ENCODE data around the gene CCSER2.

Gene CCSER2

GRCh38 chr10:84352251-84352842 lies 24.0 kb downstream of the CCSER2 start:
- Histone ChIP-seq H3K4me3 (ENCODE audit: low read depth in 1 of 2, low read length in 2 of 2) (no peak overlapping the region), H3K36me3 (ENCODE audit: insufficient read depth, low read length) (no peaks in the 10 kb centered on the region), H3K9ac (ENCODE audit: low read length) (no peak overlapping the region), H3K4me1 (ENCODE audit: insufficient read depth, low read length) (peaks cover 7% of the 10 kb centered on the region), H3K9me3 (ENCODE audit: low read length) (no peaks in the 10 kb centered on the region), H3K27me3 (ENCODE audit: control insufficient read depth in 1 of 2, insufficient read depth in 2 of 2, low read length in 2 of 2) (no peaks in the 10 kb centered on the region), H3K27ac (ENCODE audit: low read depth, low read length) (no peak overlapping the region)

GRCh38 chr10:84353052-84353803 lies 24.8 kb downstream of the CCSER2 start:
- H3K4me3 ChIP-seq (ENCODE audit: low read depth in 1 of 2, low read length in 2 of 2): no peak overlapping the region
- H3K9me3 ChIP-seq (ENCODE audit: low read length): no peaks in the 10 kb centered on the region
- no peaks in the 10 kb centered on the region for H3K36me3 ChIP-seq (ENCODE audit: insufficient read depth, low read length)
- no peak overlapping the region for H3K9ac ChIP-seq (ENCODE audit: low read length)
- peaks cover 14% of the 10 kb centered on the region for H3K4me1 ChIP-seq (ENCODE audit: insufficient read depth, low read length)
- H3K27ac ChIP-seq (ENCODE audit: low read depth, low read length): no peak overlapping the region
- H3K27me3 ChIP-seq (ENCODE audit: control insufficient read depth in 1 of 2, insufficient read depth in 2 of 2, low read length in 2 of 2): no peaks in the 10 kb centered on the region

GRCh38 chr10:84354623-84355022 lies 26.2 kb downstream of the CCSER2 start:
- Histone ChIP-seq H3K27ac (ENCODE audit: low read depth, low read length) (no peak overlapping the region), H3K9ac (ENCODE audit: low read length) (no peak overlapping the region), H3K27me3 (ENCODE audit: control insufficient read depth in 1 of 2, insufficient read depth in 2 of 2, low read length in 2 of 2) (no peaks in the 10 kb centered on the region), H3K36me3 (ENCODE audit: insufficient read depth, low read length) (no peaks in the 10 kb centered on the region), H3K4me3 (ENCODE audit: low read depth in 1 of 2, low read length in 2 of 2) (no peak overlapping the region), H3K4me1 (ENCODE audit: insufficient read depth, low read length) (peaks cover 21% of the 10 kb centered on the region), H3K9me3 (ENCODE audit: low read length) (no peaks in the 10 kb centered on the region)

- Histone ChIP-seq H3K36me3 (ENCODE audit: insufficient read depth, low read length) (no peaks in the 10 kb centered on the region), H3K9ac (ENCODE audit: low read length) (no peak overlapping the region), H3K27ac (ENCODE audit: low read depth, low read length) (no peak overlapping the region), H3K4me1 (ENCODE audit: insufficient read depth, low read length) (peaks cover 26% of the 10 kb centered on the region), H3K9me3 (ENCODE audit: low read length) (no peaks in the 10 kb centered on the region), H3K27me3 (ENCODE audit: control insufficient read depth in 1 of 2, insufficient read depth in 2 of 2, low read length in 2 of 2) (no peaks in the 10 kb centered on the region), H3K4me3 (ENCODE audit: low read depth in 1 of 2, low read length in 2 of 2) (no peak overlapping the region)
Measured at GRCh38 chr10:84355106-84355505, 26.7 kb downstream of the CCSER2 start.

GRCh38 chr10:84356928-84357327 lies 28.5 kb downstream of the CCSER2 start:
- no peak overlapping the region for H3K9ac ChIP-seq (ENCODE audit: low read length)
- H3K4me3 ChIP-seq (ENCODE audit: low read depth in 1 of 2, low read length in 2 of 2): no peak overlapping the region
- H3K27ac ChIP-seq (ENCODE audit: low read depth, low read length): no peak overlapping the region
- H3K9me3 ChIP-seq (ENCODE audit: low read length): no peaks in the 10 kb centered on the region
- H3K4me1 ChIP-seq (ENCODE audit: insufficient read depth, low read length): peaks cover 38% of the 10 kb centered on the region
- H3K27me3 ChIP-seq (ENCODE audit: control insufficient read depth in 1 of 2, insufficient read depth in 2 of 2, low read length in 2 of 2): no peaks in the 10 kb centered on the region
- no peaks in the 10 kb centered on the region for H3K36me3 ChIP-seq (ENCODE audit: insufficient read depth, low read length)

GRCh38 chr10:84358743-84359142 lies 30.4 kb downstream of the CCSER2 start:
- no peaks in the 10 kb centered on the region for H3K36me3 ChIP-seq (ENCODE audit: insufficient read depth, low read length)
- no peak overlapping the region for H3K9ac ChIP-seq (ENCODE audit: low read length)
- no peak overlapping the region for H3K4me3 ChIP-seq (ENCODE audit: low read depth in 1 of 2, low read length in 2 of 2)
- no peaks in the 10 kb centered on the region for H3K27me3 ChIP-seq (ENCODE audit: control insufficient read depth in 1 of 2, insufficient read depth in 2 of 2, low read length in 2 of 2)
- H3K27ac ChIP-seq (ENCODE audit: low read depth, low read length): no peak overlapping the region
- H3K4me1 ChIP-seq (ENCODE audit: insufficient read depth, low read length): peaks cover 43% of the 10 kb centered on the region
- no peaks in the 10 kb centered on the region for H3K9me3 ChIP-seq (ENCODE audit: low read length)

- no peaks in the 10 kb centered on the region for H3K27me3 ChIP-seq (ENCODE audit: control insufficient read depth in 1 of 2, insufficient read depth in 2 of 2, low read length in 2 of 2)
- H3K4me3 ChIP-seq (ENCODE audit: low read depth in 1 of 2, low read length in 2 of 2): peak overlapping the region; percentile 18 to 49
- peaks cover 43% of the 10 kb centered on the region for H3K4me1 ChIP-seq (ENCODE audit: insufficient read depth, low read length)
- H3K9me3 ChIP-seq (ENCODE audit: low read length): no peaks in the 10 kb centered on the region
- H3K36me3 ChIP-seq (ENCODE audit: insufficient read depth, low read length): no peaks in the 10 kb centered on the region
- no peak overlapping the region for H3K27ac ChIP-seq (ENCODE audit: low read depth, low read length)
- H3K9ac ChIP-seq (ENCODE audit: low read length): peak overlapping the region; percentile 40
Measured at GRCh38 chr10:84360637-84361365, 32.4 kb downstream of the CCSER2 start.

- Histone ChIP-seq H3K4me3 (ENCODE audit: low read depth in 1 of 2, low read length in 2 of 2) (no peak overlapping the region), H3K36me3 (ENCODE audit: insufficient read depth, low read length) (no peaks in the 10 kb centered on the region), H3K27ac (ENCODE audit: low read depth, low read length) (no peak overlapping the region), H3K9ac (ENCODE audit: low read length) (no peak overlapping the region), H3K4me1 (ENCODE audit: insufficient read depth, low read length) (peaks cover 24% of the 10 kb centered on the region), H3K9me3 (ENCODE audit: low read length) (no peaks in the 10 kb centered on the region), H3K27me3 (ENCODE audit: control insufficient read depth in 1 of 2, insufficient read depth in 2 of 2, low read length in 2 of 2) (no peaks in the 10 kb centered on the region)
Measured at GRCh38 chr10:84365335-84365881, 37.0 kb downstream of the CCSER2 start.

GRCh38 chr10:84366041-84366440 lies 37.7 kb downstream of the CCSER2 start:
- Histone ChIP-seq H3K9me3 (ENCODE audit: low read length) (no peaks in the 10 kb centered on the region), H3K9ac (ENCODE audit: low read length) (no peak overlapping the region), H3K27me3 (ENCODE audit: control insufficient read depth in 1 of 2, insufficient read depth in 2 of 2, low read length in 2 of 2) (no peaks in the 10 kb centered on the region), H3K36me3 (ENCODE audit: insufficient read depth, low read length) (peaks cover 1% of the 10 kb centered on the region), H3K27ac (ENCODE audit: low read depth, low read length) (no peak overlapping the region), H3K4me3 (ENCODE audit: low read depth in 1 of 2, low read length in 2 of 2) (no peak overlapping the region), H3K4me1 (ENCODE audit: insufficient read depth, low read length) (peaks cover 20% of the 10 kb centered on the region)

GRCh38 chr10:84367256-84367655 lies 38.9 kb downstream of the CCSER2 start:
- Histone ChIP-seq H3K4me3 (ENCODE audit: low read depth in 1 of 2, low read length in 2 of 2) (no peak overlapping the region), H3K27ac (ENCODE audit: low read depth, low read length) (no peak overlapping the region), H3K4me1 (ENCODE audit: insufficient read depth, low read length) (peaks cover 11% of the 10 kb centered on the region), H3K9ac (ENCODE audit: low read length) (no peak overlapping the region), H3K36me3 (ENCODE audit: insufficient read depth, low read length) (peaks cover 13% of the 10 kb centered on the region), H3K9me3 (ENCODE audit: low read length) (no peaks in the 10 kb centered on the region), H3K27me3 (ENCODE audit: control insufficient read depth in 1 of 2, insufficient read depth in 2 of 2, low read length in 2 of 2) (no peaks in the 10 kb centered on the region)

GRCh38 chr10:84368828-84369227 lies 40.4 kb downstream of the CCSER2 start:
- peaks cover 22% of the 10 kb centered on the region for H3K36me3 ChIP-seq (ENCODE audit: insufficient read depth, low read length)
- H3K9me3 ChIP-seq (ENCODE audit: low read length): no peaks in the 10 kb centered on the region
- H3K27me3 ChIP-seq (ENCODE audit: control insufficient read depth in 1 of 2, insufficient read depth in 2 of 2, low read length in 2 of 2): no peaks in the 10 kb centered on the region
- no peak overlapping the region for H3K27ac ChIP-seq (ENCODE audit: low read depth, low read length)
- peaks cover 10% of the 10 kb centered on the region for H3K4me1 ChIP-seq (ENCODE audit: insufficient read depth, low read length)
- H3K4me3 ChIP-seq (ENCODE audit: low read depth in 1 of 2, low read length in 2 of 2): no peak overlapping the region
- H3K9ac ChIP-seq (ENCODE audit: low read length): no peak overlapping the region
